ENCODE measurements around the gene EIF5A.

EIF5A gene

GRCh38 chr17:7352910-7353635, 45.6 kb downstream of the EIF5A start:
- no peak overlapping the region for H3K4me3 ChIP-seq (ENCODE audit: low read depth, low read length)
- TF ChIP-seq CTCF (conservative IDR thresholded peaks at IDR 0.05; ENCODE audit: low read depth, low read length) = no peak
- no peak for DNase-seq (ENCODE audit: low read depth)

GRCh38 chr17:7354262-7354843, 46.9 kb downstream of the EIF5A start:
- peak; percentile 47 for DNase-seq (ENCODE audit: low read depth)
- no peak for TF ChIP-seq CTCF (conservative IDR thresholded peaks at IDR 0.05; ENCODE audit: low read depth, low read length)
- no peak overlapping the region for H3K4me3 ChIP-seq (ENCODE audit: low read depth, low read length)

- TF ChIP-seq CTCF (conservative IDR thresholded peaks at IDR 0.05; ENCODE audit: low read depth, low read length) = no peak
- no peak within 1 kb of the TSS for H3K4me3 ChIP-seq (ENCODE audit: low read depth, low read length)
- no peak for DNase-seq (ENCODE audit: low read depth)
These were observed 47.6 kb downstream of the EIF5A start, which contains the start of gene TMEM95 for GRCh38 chr17:7355053-7355452. TSS of gene TMEM95 (plus strand) at chr17:7355156. CDS start at chr17:7355205, 49 bp downstream.

- no peak overlapping the region for H3K4me3 ChIP-seq (ENCODE audit: low read depth, low read length)
- TF ChIP-seq CTCF (conservative IDR thresholded peaks at IDR 0.05; ENCODE audit: low read depth, low read length) = no peak
- DNase-seq (ENCODE audit: low read depth) = no peak
These were observed 48.1 kb downstream of the EIF5A start for GRCh38 chr17:7355573-7355972.

- DNase-seq (ENCODE audit: low read depth) = peak; percentile 75
- H3K4me3 ChIP-seq (ENCODE audit: low read depth, low read length) = no peak overlapping the region
- peak; percentile 89 for TF ChIP-seq CTCF (conservative IDR thresholded peaks at IDR 0.05; ENCODE audit: low read depth, low read length)
These were observed 48.7 kb downstream of the EIF5A start for GRCh38 chr17:7356072-7356549.

- DNase-seq (ENCODE audit: low read depth) = no peak
- no peak for TF ChIP-seq CTCF (conservative IDR thresholded peaks at IDR 0.05; ENCODE audit: low read depth, low read length)
- H3K4me3 ChIP-seq (ENCODE audit: low read depth, low read length) = no peak overlapping the region
These were observed 49.3 kb downstream of the EIF5A start for GRCh38 chr17:7356756-7357155.
